Measurements from ENCODE around the gene TENT5D.
"Not testable (repeated sequence)": the region's sequence is repeated elsewhere in the genome, so short reads cannot be mapped to it uniquely, and the experiment has no call there.

- TF ChIP-seq, protein P1, sequence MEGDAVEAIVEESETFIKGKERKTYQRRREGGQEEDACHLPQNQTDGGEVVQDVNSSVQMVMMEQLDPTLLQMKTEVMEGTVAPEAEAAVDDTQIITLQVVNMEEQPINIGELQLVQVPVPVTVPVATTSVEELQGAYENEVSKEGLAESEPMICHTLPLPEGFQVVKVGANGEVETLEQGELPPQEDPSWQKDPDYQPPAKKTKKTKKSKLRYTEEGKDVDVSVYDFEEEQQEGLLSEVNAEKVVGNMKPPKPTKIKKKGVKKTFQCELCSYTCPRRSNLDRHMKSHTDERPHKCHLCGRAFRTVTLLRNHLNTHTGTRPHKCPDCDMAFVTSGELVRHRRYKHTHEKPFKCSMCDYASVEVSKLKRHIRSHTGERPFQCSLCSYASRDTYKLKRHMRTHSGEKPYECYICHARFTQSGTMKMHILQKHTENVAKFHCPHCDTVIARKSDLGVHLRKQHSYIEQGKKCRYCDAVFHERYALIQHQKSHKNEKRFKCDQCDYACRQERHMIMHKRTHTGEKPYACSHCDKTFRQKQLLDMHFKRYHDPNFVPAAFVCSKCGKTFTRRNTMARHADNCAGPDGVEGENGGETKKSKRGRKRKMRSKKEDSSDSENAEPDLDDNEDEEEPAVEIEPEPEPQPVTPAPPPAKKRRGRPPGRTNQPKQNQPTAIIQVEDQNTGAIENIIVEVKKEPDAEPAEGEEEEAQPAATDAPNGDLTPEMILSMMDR (IDR thresholded peaks at IDR 0.05; ENCODE audit: low read length), result not testable (repeated sequence)
- TF ChIP-seq EZH2phosphoT487 (IDR thresholded peaks at IDR 0.05; ENCODE audit: low read length), result not testable (repeated sequence)
Observed at GRCh38 chrX:80385651-80386050, 34.6 kb upstream of the TENT5D start.

Data from MM.1S (cell line).